GM12872 (cell line): ENCODE results near the gene CCDC14.

Experiments
- TF ChIP-seq, protein P1 (sequence below): IDR thresholded peaks from 3 replicates; pipeline ENCODE4 v1.5.1; 2011; ENCODE audit warnings: low read depth, mild to moderate bottlenecking, low read length, moderate library complexity; ENCODE audit not compliant: insufficient read depth

CCDC14 gene

DNA sequence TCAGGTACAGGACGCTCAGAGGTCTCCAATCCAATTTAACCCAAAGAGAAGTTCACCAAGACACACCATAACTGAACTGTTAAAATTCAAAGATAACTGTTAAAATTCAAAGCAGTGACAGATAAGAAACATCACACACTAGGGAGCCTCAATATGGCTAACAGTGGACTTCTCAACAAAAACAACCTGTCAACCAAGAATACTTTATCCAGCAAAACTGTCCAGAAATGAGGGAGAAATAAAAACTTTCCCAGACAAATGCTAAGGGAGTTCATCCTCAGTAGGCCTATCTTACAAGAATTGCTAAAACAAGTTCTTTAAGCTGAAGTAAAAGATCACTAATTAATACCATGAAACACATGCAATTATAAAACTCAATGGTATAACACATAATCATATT, 40.6 kb downstream of the CCDC14 start:
- TF ChIP-seq, protein P1, sequence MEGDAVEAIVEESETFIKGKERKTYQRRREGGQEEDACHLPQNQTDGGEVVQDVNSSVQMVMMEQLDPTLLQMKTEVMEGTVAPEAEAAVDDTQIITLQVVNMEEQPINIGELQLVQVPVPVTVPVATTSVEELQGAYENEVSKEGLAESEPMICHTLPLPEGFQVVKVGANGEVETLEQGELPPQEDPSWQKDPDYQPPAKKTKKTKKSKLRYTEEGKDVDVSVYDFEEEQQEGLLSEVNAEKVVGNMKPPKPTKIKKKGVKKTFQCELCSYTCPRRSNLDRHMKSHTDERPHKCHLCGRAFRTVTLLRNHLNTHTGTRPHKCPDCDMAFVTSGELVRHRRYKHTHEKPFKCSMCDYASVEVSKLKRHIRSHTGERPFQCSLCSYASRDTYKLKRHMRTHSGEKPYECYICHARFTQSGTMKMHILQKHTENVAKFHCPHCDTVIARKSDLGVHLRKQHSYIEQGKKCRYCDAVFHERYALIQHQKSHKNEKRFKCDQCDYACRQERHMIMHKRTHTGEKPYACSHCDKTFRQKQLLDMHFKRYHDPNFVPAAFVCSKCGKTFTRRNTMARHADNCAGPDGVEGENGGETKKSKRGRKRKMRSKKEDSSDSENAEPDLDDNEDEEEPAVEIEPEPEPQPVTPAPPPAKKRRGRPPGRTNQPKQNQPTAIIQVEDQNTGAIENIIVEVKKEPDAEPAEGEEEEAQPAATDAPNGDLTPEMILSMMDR, result no peak

DNA sequence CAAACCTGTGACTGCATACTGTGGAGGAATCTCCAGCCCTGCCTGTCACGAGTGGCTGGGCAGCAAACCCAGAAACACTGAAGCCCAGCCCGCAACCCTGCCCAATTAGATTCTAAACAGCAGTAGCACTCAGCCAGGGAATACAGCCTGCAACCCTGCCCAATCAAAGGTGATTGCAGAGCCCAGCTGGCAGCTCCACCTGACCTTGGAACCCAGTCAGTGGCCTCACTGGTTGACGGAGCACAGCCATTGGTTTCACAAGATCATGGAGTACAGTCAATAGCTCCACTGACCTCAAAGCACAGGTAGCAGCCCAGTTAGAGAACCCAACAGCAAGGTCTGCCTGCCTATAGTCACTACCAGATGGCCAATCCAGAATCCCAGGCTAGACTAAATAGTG, 41.7 kb downstream of the CCDC14 start:
- TF ChIP-seq, protein P1, result no peak

DNA sequence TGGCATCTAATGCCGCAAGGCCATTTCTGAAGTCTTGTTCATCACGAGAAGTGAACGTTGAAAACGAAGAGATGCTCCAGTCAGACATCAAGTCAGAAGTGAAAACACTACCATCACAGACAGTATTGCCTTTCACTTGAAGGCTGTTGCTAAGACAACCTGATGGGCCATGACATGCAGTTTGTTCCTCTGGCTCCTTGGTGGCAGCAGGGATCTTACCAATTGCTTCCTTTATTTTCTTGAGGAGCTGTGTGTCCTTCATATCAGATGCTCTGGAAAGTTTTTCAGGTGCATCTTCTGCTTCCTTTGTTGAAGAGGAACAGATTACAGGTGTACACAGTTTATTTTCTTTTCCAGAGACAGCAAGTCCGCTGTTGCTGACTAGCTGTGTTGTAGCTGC, 46.2 kb downstream of the CCDC14 start:
- TF ChIP-seq, protein P1, result no peak

DNA sequence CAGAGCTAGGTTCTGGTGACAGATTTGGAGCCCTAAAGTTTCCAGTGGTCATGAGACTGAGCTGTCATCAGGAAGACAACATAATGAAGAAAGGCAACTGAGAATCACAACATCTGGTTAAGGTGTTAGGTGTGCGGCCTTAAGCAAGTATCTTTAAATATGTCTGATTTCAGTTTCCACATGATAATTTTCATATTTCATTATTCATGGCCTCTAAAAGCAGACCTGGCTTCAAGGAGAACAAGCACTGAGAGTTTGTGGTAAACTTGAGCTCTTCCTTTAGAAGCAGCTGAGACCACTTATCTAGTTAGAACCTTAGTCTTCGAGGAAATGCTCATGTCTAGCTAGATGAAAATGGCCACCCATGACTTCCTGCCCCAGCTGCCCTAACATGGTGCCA, 51.2 kb downstream of the CCDC14 start:
- TF ChIP-seq, protein P1, result no peak

DNA sequence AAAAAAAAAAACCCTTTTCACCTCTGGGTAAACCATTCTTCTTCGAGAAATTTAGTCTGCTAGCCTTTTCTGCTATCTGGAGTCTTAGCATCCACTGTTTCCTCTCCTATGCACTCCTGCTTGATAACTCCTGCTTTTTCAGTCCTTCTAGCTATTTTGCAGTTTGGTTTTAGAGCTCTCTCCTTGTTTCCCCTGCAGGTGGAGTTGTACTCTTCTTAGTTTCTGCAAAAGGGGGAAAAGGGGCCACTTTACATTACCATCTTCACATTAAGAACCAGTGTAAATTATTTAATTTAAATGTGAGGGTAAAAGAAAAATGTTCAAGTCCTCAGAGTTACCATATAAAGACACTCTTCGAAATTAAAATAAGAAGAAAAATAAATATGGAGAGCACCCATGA, 53.3 kb downstream of the CCDC14 start:
- TF ChIP-seq, protein P1, result no peak

DNA sequence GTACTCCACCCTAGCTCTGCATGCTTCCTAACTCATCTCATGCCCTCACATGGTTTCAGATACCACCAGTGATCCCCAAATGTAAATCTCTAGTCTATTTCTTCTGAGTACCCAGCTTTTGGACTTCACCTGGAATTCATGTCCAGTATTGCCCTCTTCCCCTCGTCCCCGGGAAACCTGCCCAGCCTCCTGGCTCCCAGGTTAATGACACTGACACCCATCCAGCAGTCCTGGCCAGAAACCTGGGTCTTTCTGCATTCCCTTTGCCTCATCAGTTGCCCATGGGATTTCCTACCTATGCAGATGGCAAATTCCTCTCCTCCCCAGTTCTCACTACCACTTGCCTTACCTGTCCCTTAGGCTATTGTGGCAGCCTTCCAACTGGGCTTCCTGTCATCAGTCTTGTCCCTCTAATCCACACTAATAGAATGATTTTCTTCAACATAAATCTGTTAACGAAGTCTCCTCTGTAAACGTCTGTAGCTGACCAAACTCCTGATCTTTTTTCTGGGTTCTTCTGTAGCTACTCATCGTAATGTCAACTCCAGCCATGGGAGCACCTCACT, 61.6 kb downstream of the CCDC14 start:
- TF ChIP-seq, protein P1, result no peak

DNA sequence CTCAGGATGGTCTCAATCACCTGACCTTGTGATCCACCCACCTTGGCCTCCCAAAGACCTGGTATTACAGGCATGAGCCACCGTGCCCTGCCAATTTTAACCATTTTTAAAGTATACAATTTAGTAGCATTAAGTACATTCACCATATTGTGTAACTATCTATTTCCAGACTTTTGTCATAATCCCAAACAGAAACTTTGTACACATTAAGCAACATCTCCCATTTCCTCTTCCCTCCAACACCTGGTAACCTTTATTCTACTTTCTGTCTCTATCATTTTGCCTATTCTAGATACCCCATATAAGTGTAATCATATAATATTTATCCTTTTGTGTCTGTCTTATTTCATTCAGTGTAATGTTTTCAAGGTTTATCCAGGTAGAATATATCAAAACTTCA, 68.0 kb downstream of the CCDC14 start:
- TF ChIP-seq, protein P1, result no peak
